TTC549 (cell line): ENCODE results near the gene EFS.

Experiments
- FAIRE-seq: peaks from 2 replicates; lab custom pipeline; 2012; peaks lifted over from hg19 to GRCh38; lab: Jason Lieb, UNC

Gene EFS

DNA sequence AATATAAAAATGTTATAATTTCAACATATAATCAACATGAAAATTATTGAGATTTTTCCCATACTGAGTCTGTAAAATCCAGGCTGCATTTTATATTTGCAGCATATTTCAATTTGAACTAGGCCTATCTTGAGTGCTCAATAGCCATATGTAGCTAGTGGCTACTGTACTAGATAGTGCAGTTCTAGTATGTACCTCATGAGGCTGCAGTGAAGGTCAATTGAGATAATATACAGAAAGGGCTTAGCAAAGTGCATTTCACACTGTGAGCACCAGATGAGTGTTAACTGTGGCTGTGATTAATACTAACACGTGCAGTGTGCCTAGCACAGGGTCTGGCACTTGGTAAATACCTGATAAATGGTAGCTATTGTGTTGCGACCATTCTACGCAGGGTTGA, 6.9 kb downstream of the EFS start:
- no peak for FAIRE-seq

DNA sequence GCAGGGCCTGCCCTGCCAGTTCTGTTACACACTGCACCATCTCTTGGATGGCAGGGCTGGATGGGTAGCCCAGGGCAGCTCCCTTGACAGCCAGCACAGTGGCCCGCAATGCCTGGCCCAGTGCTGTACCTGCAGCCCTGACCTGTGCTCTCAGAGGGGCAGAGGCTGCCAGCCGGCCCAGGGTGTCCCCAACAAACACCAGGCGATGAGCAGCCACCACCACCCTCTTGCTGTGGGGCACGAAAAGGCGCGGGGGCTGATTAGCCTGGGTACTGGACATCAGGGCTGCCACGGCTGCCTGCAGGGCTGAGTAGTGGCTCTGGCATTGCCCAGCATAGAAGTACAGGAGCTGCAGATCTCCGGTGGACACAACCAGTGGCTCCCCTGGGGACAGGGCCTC, 7.7 kb downstream of the EFS start:
- FAIRE-seq: no peak

DNA sequence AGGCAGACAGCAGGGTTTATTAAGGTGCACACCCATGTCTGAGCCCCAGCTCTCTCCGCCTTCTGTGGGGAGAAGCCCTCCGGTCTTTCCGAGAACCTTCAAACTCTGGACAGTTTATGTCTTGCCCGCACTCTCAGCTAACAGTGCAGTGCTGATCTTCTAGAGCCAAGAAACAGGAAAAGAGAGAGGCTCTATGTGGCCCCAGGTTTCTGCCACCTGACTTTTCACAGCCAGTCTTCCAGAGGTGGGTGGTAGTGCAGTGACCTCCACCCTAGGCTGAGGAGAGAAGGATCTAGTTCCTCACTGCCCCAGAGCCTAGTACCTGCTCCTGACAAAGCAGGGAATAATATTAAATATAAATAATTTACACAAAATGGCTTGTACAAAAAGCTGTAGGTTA, 8.3 kb downstream of the EFS start:
- FAIRE-seq: no peak

DNA sequence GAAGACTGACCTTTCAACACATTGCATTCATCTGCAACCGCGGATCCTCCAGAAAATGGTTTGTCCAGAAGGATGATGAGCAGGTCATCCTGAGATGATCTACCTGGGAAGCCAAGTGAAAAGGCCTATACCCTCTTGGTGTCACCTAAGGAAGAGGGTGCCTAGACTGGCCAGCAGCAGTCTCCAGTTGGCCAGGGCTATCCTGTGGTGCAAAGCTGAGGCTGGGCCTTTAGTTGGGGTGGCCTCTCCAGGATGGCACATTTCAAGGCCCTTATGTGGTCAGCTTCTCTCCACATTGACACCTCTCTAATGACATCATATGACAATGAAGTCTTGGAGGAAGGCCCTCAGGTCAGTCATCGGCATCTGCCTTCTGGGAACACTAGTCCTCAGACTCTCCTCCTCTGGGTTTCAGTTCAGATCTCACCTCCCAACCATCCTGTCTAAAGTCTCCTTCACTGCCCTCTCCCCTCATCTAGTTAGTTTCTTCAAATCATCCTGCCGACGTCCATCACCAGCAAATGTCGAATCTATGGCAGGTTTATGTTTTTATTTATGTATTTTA, 9.0 kb downstream of the EFS start:
- FAIRE-seq: no peak

DNA sequence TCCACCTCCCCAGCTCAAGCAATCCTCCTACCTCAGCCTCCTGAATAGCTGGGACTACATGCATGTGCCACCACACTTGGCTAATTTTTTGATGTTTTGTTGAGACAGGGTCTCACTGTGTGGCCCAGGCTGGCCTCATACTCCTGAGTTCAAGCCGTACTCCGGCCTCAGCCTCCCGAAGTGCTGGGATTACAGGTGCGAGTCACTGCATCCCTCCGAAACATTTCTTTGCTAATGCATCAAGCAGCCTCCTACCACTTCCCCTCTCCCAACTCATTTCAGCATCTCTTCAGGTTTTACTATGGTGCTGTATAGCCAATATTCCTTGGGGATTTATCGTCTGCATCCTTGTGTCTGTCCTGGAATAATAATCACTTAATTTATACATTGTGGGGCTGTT, 10.0 kb downstream of the EFS start:
- no peak for FAIRE-seq

DNA sequence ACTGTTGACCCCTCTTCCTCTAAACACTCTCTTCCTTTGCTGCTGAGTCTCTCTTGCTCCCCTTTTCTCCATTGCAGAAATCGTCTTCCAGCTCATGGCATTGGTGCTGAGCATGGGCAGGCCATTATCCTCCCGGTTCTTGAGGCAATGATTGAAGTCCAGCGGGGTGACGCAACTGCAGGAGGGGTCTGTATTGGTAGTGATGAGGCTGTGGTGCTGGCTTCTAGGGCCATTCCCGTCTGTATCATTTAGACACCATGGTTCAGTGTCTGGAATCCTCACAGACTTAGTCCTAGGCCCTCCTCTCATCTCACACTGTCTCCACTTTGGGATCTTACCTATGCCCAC, 11.6 kb downstream of the EFS start:
- no peak for FAIRE-seq

DNA sequence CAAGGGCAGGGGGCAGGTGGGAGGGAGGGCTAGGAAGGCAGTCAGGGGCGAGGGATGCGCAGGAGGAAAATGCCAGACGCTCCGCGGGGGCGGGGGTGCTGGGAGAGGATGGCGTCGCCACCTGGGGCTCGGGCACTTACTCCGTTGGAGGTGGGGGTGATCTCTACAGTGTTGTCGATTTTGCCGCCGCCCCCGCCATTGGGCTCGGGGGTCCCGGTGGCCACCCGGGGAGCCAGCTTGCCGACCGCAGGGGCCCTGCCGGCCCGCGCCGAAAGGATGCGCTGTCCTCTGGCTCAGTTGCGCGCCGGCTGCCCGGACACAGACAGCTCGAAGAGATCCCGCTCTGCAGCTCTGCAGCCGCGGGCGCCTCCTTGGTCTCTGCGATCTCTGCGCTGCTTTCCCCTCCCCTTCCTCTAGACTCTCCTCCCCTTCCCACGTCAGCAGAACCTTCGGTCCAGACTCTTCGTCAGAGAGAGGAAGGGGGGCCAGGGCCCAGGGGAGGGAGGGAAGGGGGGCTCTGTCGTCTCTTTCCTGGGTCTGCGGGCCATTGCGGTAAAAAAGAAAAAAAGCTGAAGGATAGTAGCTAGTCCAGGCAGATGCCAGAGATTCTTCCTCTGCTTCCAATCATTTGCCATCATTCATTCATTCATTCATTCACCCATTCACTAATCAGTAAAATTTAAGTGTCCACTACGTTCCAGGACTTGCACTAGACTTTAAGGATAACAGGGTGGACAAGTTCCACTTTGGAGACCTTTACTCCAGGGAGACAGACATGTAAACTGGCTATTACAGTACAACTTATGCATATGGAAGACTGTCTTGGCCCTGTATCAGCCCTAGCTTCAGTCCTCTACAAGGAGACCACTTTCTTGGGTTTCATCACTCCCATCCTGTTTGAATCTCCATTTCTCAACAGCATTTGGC, 12.2 kb downstream of the EFS start, which contains the start of gene SLC22A17:
TSS of gene SLC22A17 (minus strand) at position 382 of the 927 bp plus-strand sequence.
- no peak for FAIRE-seq

DNA sequence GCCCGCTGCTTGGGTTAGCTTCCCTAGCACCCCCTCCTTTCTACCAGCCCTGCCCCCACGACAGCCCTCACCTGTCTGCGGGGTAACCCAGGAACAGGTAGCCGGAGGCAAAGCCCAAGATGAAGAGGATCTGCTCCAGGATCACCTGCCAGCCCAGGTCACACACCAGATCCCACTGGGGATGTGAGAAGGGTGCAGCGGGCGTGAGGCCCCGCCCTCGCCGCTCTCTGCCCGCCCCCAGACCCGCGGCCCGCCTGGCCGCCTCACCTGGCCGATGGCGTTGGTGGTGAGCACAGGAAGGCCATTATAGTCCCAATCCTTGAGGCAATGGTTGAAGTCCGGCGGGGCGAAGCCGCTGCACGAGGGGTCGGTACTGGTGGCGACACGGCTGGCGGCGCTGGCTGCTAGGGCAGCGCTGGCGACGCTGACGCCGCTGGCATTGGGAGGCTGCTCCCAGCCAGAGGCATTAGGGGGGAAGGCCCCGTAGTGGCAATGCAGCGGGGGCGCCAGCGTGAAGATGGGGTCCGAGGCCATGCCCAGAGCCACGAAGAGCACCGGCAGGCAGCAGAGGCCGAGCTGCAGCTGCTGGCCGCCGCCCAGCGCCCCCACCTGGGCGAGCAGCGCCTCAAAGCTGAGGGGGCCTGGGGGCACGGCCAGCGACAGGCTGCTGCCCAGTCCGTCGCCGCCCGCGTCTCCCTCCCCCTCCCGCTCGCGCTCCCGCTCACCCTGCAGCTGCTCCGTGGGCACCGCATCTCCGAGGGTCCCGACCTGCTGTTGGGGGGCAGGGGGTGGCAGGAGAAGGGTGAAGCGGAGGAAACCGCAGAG, 13.1 kb downstream of the EFS start:
- FAIRE-seq: no peak

DNA sequence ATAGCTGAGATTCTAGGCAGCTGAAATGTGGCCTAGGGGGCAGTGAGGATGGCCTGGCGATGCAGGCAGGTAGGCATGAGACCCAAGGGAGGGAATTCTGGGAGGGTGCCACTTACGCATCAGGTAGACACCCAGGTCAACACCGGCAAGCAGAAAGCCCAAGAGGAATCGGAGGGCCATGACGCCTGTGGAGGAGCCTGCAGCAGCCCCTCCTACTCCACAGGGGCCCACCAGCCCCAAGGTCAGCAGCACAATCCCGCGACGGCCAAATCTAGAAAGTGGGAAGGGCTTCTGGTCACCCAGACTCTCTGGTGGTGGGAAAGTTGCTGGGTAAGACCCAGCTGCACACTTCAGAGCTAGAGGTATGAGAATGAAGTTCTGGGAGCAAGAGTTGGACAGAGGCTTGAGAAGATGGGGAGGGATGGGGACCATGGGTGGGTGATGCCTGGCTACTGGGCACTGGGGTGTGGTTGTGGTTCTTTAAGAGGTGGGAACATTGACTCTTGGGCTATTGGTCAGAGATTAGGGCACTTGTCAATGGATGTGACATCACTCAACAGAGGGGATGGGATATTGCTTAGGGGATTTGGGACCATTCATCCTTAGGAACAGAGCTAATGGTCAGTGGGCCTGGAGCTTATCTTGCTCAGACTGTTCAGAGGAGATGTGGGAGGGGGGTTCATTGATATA, 15.7 kb downstream of the EFS start:
- no peak for FAIRE-seq

DNA sequence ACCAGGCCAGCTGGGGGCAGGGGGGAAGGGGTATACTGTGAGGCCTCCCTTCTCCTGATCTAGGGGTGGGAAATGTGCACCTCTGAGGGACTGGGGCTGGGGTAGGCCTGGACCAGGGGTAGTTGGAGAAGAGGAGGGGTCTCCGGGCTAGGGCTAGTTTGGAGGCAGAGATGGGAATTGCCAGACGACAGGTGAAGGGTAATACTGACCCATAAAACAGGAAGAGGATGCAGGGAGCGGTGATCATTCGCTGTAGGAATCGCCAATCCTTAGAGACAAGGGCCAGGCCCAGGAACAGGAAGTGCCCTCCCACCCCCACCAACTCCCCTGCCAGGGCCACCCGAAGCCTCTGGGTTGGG, 16.7 kb downstream of the EFS start:
- FAIRE-seq: no peak

DNA sequence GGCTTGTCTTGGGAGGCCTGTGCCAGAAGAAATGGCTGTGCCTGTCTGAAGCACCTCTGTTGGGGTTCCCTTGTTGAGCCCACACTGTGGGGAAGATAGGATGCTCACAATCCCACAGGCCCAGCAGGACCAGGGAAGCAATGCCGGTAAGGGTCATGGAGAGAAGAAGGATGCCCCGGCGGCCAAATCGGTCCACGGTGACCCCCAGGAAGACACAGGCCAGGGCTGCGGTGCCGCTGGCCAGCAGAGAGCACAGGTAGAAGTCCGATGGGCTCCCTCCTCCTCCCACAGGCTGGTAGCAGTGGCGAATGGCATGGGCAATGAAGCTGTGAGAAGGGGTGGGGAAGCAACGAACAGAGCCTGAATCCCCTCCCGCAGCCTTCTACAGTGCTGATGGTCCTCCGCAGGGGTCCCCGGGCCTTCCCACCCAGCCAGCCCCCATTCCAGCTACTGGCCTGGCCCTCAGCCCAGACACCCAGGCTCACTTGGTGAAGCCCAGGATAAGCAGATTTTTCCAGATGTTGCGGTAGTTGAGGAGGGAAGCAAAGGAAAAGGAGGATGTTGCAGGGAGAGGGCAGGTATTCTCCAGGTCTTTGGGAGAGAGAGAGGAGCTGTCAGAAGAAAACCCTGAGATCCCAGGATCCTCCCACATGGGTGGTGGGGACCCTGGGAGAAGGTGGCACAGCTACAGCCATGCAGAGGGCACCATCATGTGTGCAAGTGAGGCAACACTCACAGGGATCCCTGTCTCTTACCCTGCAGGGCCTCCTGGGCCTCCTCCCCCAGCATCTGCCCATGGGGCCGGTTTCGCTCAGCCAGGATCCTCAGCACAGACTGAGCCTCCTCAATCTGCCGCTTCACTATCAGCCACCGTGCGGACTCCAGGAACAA, 17.3 kb downstream of the EFS start:
- no peak for FAIRE-seq

DNA sequence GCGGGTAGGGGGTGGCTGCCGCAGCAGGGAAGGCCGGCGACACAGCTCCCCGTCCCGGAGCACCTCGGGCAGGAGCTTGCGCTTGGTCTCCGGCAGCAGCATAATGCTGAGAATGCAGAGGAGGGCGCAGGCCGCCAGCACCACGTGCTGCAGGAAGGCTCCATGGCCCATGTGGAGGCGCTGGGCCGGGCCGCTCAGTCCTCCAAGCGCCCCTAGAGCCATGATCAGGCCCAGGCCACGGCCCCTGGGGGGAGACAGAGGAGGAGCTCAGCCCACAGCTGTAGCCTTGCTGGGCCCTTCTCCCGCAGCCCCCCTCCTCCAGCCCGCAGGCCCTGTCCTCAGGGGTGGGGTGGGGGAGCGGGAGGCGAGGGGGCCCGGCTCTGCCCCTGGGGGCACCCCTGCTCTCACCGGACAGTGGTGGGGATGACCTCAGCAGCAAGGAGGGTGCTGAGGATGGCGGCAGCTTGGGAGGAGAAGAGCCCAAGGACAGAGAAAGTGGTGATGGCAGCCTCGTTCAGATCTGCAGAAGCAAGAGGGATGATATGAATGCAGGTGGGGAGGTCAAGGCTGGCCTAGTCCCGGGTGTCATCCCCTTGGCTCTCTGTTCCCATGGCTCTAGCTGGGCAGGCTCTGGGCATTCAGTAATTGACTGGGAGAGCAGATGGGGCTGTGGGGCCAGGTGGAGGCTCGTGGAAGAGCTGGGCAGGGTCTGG, 18.1 kb downstream of the EFS start:
- FAIRE-seq: no peak

DNA sequence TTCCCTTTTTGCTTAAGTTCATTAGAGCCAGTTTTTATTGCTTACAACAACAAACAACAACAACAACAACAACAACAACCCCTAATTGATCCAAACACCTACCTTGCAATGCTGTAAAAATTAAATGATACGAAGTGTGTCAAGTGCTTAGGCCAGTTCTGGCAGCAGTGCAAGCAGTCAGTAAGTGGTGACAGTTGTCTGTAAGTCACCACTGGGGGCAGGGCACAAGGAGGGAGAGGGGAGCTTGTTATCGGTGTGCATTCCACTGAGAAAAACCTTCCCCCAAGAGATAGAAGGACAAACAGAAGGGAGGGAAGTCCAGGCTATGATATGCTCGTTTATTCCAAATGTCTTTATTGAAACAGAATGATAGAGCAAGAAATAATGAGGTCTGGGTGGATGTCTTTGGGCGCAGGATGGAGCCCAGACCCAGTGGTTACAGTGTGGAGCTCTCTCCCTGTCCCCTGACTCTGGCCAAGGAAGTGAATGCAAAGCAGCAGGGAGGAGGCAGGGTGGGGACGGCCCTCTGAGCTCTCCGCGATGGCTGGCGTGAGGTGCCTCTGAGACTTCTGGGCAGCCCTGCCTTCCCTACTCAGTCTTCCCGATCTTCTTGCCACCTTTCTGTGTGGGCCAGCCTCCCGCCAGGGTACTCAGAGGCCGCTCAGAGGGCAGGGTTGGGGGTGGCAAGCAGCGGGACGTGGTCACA, 18.8 kb downstream of the EFS start:
- FAIRE-seq: no peak

DNA sequence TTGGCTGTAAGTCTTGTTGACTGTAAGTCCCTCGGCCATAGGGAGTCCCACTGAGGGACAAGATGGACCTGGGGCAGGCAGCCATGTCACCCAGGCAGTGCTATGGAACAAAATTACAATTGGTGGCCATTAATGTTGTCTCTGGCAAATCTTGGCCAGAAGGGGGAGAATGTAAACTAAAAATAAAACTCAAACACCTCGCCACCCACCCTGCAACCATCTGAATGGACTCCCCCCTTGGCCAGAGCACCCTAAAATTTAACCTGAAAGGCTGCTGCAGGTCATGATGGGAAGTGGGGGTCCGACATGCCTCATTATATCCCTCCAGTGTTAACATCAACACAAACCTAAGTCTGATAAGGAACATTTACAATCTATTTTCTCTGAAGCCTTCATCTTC, 20.5 kb downstream of the EFS start:
- FAIRE-seq: no peak

DNA sequence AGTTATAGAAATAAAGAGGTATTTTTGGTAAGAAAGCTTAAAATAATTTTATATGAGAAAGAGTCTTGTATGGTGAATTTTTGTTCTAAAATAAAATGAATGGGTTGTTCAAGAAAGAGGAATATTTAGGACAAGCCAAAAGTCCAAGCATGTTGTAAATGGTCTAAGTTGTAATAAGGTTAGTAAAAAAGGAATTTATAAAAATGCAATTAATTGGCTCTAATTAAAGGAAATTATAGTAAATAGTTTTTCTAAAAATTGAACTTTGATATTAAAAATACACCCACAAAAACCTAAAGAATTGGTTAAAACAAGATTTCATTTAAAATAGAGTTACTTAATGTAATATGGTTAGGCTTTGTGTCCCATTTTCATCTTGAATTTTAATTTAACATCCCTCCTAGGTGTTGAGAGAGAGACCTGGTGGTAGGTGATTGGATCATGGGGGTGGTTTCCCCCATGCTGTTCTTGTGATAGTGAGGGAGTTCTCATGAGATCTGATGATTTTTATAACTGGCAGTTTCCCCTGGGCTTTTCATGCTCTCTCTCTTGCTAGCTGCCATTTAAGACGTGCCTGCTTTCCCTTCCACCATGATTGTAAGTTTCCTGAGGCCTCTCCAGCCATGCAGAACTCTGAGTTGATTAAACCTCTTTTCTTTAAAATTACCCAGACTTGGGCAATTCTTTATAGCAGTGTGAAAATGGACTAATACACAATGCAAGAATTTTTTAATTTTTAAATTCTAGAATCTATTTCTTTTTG, 25.3 kb downstream of the EFS start:
- peak; percentile 65 for FAIRE-seq

DNA sequence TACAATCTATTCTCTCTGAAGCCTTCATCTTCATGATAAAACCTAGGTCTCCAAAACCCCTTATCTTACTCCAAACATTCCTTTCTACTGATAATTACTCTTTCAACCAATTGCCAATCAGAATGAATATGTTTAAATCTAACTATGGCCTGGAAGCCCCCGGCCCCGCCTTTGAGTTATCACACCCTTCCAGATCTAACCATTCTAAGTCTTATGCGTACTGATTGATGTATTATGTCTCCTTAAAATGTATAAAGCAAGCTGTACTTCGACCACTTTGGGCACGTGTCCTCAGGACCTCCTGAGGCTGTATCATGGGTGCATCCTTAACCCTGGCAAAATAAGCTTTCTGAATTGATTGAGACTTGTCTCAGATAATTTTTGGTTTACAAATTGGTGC, 29.3 kb downstream of the EFS start:
- no peak for FAIRE-seq

DNA sequence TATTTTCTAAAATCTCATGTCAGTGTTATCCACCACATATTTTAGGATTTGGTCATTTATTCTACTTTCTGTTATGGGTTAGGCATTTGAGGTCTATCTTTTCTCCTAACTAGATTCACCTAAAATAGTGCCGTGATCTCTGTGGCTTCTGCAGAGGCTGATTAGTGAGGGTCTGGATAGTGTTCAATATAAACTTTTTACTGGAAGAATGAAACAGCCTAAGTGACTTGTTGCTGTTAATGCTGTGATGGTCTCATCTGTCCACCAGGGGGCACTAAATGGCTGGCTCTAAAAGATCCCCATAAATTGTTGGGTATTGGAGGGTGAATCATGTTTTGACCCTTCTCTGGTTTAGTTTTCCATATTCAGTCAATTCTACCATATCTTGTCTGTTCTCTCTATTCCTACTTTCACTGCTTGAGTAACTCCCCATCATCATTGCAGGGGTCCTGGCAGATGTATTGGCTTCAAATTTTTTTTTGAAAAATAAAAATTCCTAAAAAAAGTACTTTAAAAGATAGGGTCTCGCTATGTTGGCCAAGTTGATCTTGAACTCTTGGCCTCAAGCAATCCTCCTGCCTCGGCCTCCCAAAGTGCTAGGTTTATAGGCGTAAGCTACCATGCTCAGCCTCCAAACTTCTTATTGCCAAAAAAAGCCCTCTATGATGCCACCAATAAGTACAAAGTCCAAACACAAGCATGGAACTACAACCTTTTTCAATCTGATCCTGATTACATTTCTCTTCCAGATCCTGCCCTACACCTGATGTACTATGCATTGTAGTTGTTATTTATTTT, 36.8 kb downstream of the EFS start:
- FAIRE-seq: no peak

DNA sequence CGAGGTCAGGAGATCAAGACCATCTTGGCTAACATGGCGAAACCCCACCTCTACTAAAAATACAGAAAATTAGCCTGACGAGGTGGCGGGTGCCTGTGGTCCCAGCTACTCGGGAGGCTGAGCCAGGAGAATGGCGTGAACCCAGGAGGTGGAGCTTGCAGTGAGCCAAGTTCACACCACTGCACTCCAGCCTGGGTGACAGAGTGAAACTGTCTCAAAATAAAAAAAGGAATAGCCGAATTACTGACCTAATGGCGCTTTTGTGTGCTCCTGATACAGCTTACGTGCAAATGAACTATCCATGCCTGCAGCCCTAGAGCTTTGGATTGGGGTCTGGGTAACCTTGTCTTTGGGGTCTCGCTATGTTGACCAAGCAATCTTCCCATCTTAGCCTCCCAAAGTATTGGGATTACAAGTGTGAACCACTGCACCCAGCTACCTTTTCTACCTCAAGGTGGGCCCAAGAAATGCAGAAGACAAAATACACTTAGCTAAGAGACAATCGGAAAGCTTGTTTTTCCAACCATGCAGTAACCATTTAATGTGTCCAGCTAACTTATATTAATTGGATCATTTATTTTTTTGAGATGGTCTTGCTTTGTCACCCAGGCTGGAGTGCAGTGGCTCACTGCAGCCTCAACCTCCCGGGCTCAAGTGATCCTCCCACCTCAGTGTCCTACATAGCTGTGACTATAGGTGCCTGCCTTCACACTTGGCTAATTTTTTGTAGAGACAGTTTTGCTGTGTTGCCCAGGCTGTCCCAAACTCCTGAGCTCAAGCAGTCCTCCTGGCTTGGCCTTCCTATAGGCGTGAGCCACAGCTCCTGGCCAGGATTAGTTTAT, 38.3 kb downstream of the EFS start:
- FAIRE-seq: no peak
